Activated T-cell treated with anti-CD3 and anti-CD28 coated beads for 1 hour (primary cell): Measurements from ENCODE around the gene BBS9.

ENCODE experiments used
- DNase-seq: peaks from one replicate; pipeline ENCODE4 v3.0.0-alpha.2; 2020; ENCODE audit warnings: low read depth

The BBS9 gene

GRCh38 chr7:33614357-33615117 is 485.2 kb downstream of the BBS9 start:
- DNase-seq = no peak

- no peak for DNase-seq
Observed at GRCh38 chr7:33616752-33617151, 487.4 kb downstream of the BBS9 start.

GRCh38 chr7:33619264-33619663 is 489.9 kb downstream of the BBS9 start:
- DNase-seq = no peak

DNA sequence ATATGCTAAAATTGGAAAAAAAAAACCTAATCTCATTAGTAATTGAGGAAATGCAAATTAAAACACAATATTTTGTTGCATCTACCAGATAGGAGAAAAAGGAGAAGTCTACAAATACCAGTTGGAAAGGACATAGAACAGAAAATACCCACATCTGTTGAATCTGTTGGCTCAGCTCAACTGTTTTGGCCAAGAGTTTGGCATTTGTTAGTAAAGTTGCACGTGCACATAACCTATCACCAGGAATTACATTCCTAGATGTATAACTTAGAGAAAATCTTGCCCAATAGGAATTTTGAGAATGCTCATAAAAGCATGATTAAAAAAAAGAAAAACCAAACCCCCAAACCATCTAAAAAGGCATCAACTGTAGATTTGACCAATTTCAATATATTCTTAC is 493.9 kb downstream of the BBS9 start:
- no peak for DNase-seq

GRCh38 chr7:33624215-33624614 is 494.9 kb downstream of the BBS9 start:
- no peak for DNase-seq

DNA sequence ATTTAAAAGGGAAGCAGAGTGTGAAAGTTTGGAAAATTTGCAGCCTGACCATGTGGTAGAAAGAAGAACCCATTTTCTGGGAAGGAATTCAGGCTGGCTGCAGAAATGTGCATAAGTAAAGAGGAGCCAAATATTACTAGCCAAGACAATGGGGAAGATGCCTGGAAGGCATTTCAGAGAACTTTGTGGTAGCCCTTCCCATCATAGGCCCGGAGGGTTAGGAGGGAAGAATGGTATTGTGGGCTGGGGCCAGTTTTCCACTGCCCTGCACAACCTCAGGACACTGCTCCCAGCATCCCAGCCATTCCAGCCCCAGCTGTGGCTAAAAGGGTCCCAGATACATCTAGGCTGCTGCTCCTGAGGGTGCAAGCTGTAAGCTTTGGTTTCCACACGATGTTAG is 497.5 kb downstream of the BBS9 start:
- DNase-seq = no peak

- DNase-seq = no peak
Observed at GRCh38 chr7:33627741-33628140, 498.4 kb downstream of the BBS9 start.

DNA sequence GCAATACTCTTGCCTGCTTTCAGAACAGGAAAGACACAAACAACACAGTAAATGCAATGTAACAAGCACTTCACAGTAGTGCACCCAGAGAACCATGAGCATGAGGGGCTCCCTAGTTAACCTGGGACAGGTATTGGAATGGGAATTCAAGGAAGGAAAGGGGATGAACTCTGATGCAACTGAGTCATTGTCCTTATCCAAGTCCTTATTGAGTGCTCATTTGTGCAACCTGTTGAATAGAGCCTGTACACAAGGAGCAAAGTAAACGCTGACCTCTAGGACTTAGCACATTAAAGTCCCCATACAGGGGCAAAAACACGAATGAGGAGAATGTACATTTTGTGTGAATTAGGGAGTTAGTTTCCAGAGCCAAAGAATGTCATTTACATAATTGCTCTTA is 499.5 kb downstream of the BBS9 start:
- no peak for DNase-seq

DNA sequence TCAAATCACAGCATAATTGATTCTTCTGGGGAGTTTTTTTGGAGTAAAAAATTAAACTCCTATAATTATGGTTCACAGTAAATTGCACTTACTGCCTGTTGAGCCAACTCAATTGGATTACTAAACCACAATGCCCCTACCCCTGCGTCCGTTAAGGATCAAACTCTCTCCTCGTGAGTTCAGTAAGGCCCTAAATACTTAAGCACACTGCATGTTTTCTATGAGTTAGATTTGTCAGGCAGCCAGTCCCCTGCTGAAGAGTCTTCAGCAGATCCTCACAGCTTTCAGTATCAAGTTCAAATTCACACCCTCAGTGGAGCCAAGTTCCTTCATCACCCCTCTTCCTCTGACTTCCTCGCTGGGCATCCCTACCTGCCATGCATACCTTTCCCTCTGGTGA is 501.0 kb downstream of the BBS9 start:
- no peak for DNase-seq

GRCh38 chr7:33632322-33632721 is 503.0 kb downstream of the BBS9 start:
- no peak for DNase-seq

DNA sequence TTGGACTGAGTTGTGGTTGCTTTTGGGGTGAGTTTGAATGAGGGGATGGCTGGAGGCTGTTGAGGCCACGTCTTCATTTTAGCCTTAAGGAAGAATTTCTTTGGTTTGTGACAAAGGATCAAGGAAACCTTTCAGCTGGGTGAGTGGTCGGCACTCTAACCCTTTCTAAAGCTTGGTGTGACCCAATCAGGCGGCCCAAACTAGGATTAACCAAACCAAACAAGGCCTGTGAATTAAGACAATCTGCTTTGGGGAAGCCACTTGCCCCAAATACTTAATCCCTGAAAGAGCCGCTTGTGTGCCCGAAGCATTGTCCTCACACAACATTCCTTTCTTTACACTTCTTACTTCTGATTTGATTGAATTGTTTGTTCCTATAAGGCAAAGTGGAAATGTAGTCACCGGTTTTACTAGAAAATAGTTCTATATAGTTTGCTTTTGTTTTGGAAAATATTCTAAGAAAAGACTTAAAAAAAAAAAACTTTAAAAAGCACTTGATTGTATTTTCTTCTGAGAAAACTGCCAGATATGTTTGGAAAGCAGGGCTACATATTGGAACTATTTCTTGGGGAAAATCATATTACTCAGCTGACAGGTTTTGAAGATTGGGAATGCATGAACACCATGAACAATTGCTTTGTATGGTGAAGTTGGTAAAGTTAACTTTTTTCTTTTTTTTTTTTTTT is 503.6 kb downstream of the BBS9 start:
- no peak for DNase-seq

- DNase-seq = no peak
Observed at GRCh38 chr7:33634606-33635005, 505.2 kb downstream of the BBS9 start.

GRCh38 chr7:33636359-33636758 is 507.0 kb downstream of the BBS9 start:
- DNase-seq = no peak

- DNase-seq = no peak
Observed at GRCh38 chr7:33639552-33640197, 510.3 kb downstream of the BBS9 start.

DNA sequence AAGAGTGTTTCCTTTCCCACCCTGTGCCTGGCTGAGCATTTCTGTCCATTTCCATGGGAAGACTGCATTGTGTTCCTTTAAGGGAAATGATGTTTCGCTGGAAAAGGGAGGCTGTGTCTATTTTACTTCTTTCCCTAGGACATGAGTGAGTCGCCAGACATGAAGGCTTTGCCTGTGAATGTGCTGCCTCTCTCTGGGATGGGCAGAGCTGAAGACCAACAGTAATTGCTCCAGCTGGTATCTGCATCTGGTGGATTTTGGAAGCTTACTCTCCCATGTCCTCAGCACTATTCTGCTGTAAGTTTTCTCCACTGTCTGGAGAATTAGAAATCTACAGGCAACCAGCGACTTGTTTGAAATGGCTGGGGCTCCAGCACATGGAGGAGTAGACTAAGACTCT is 511.4 kb downstream of the BBS9 start:
- no peak for DNase-seq

- DNase-seq = no peak
Observed at GRCh38 chr7:33642312-33642711, 512.9 kb downstream of the BBS9 start.

DNA sequence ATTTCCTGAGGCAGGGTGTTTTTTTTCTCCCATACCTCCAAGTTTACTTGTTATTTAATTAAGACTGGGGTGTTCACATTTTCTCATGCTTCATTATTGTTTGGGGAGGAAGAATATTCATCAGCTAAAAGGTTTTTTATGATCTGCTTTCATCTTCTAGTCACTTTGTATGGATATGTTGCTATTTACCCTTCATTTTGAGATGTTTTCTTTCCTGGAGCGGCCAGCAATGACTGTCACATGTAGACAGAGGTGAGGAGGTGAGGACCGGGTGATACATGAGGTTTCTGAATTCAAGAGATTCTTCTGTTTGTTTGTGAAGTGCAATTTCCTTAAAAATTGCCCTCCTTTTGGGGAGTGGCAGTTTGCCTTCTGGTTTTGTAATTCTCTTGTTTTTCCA is 514.2 kb downstream of the BBS9 start:
- DNase-seq = no peak

- DNase-seq = no peak
Observed at GRCh38 chr7:33644489-33644888, 515.1 kb downstream of the BBS9 start.

- no peak for DNase-seq
Observed at GRCh38 chr7:33645104-33645503, 515.7 kb downstream of the BBS9 start.

DNA sequence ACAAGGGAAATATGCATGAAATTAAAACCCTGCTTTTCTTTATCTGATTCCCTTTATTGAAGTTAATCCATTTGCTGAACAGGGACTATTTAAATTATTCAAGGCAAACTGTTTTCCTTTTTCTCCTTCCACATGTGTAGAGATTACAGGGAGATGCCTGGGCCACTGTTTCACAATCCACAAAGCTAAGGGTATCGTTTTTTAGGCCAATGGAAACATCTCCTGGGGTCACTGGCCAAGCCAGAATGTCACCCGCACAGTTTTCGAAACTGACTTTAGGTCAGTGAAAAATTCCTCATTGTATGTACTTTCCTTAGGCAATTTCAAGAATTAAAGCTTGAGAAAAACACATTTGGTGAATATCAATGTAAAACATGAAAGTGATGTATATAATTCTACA is 516.8 kb downstream of the BBS9 start:
- DNase-seq = no peak

- no peak for DNase-seq
Observed at GRCh38 chr7:33646891-33647391, 517.6 kb downstream of the BBS9 start.

- no peak for DNase-seq
Observed at GRCh38 chr7:33649476-33650441, 520.4 kb downstream of the BBS9 start.
